SK-N-SH treated with all-trans-retinoic acid at 6 μM for 48 hours (cell line): Measurements from ENCODE around the gene STAB2.

ENCODE experiments used
- ATAC-seq: fragments of 200-7000 bp; cut with Tn5 transposase; 3 replicates; pipeline ENCODE4 v1.9.1; 2020; ENCODE audit warnings: mild to moderate bottlenecking, moderate library complexity
- ARNTL ChIP-seq: fragments of 450-650 bp; formaldehyde crosslinking; IDR thresholded peaks from 2 replicates; pipeline ENCODE4 v1.5.0; 2020; ENCODE audit warnings: low read depth, mild to moderate bottlenecking, moderate library complexity, borderline replicate concordance
- BACH2 ChIP-seq: fragments of 250-450 bp; sonication (Bioruptor Pico); IDR thresholded peaks from 2 replicates; pipeline ENCODE4 v1.9.0; 2021; ENCODE audit warnings: mild to moderate bottlenecking, borderline replicate concordance
- CSDC2 ChIP-seq: fragments of 250-450 bp; sonication (Bioruptor Pico); IDR thresholded peaks from 2 replicates; pipeline ENCODE4 v1.5.0; 2020; ENCODE audit warnings: mild to moderate bottlenecking, moderate library complexity
- ESRRG ChIP-seq: fragments of 250-450 bp; sonication (Bioruptor Pico); IDR thresholded peaks from 2 replicates; pipeline ENCODE4 v1.6.1; 2021; ENCODE audit warnings: mild to moderate bottlenecking
- GLIS3 ChIP-seq: fragments of 250-450 bp; sonication (Bioruptor Pico); IDR thresholded peaks from 2 replicates; pipeline ENCODE4 v1.5.0; 2020; ENCODE audit warnings: mild to moderate bottlenecking, moderate library complexity
- ISL1 ChIP-seq: fragments of 250-450 bp; sonication (Bioruptor Pico); IDR thresholded peaks from 2 replicates; pipeline ENCODE4 v2.1.2; 2022; ENCODE audit warnings: mild to moderate bottlenecking, moderate library complexity
- OSR1 ChIP-seq: fragments of 250-450 bp; sonication (Bioruptor Pico); IDR thresholded peaks from 2 replicates; pipeline ENCODE4 v1.8.0; 2022; ENCODE audit warnings: moderate library complexity, mild to moderate bottlenecking, inconsistent platforms
- PPARA ChIP-seq: fragments of 250-450 bp; sonication (Bioruptor Pico); IDR thresholded peaks from 2 replicates; pipeline ENCODE4 v1.5.0; 2020; ENCODE audit warnings: mild to moderate bottlenecking, borderline replicate concordance
- RARB ChIP-seq: fragments of 250-450 bp; sonication (Bioruptor Pico); IDR thresholded peaks from 2 replicates; pipeline ENCODE4 v1.8.0; 2021; ENCODE audit warnings: mild to moderate bottlenecking, moderate library complexity
- SNAI2 ChIP-seq: fragments of 250-450 bp; sonication (Bioruptor Pico); IDR thresholded peaks from 2 replicates; pipeline ENCODE4 v1.5.0; 2020; ENCODE audit warnings: mild to moderate bottlenecking, moderate library complexity
- TOX ChIP-seq: fragments of 250-450 bp; sonication (Bioruptor Pico); IDR thresholded peaks from 2 replicates; pipeline ENCODE4 v1.8.0; 2021; ENCODE audit warnings: mild to moderate bottlenecking, moderate library complexity, borderline replicate concordance
- ZC3H10 ChIP-seq: fragments of 250-450 bp; sonication (Bioruptor Pico); IDR thresholded peaks from 2 replicates; pipeline ENCODE4 v1.5.1; 2021; ENCODE audit warnings: mild to moderate bottlenecking, moderate library complexity
- ZFP3 ChIP-seq: fragments of 250-450 bp; sonication (Bioruptor Pico); IDR thresholded peaks from 2 replicates; pipeline ENCODE4 v1.5.0; 2020; ENCODE audit warnings: mild to moderate bottlenecking, moderate library complexity
- ZFP30 ChIP-seq: fragments of 450-650 bp; formaldehyde crosslinking; IDR thresholded peaks from 2 replicates; pipeline ENCODE4 v1.5.0; 2022; ENCODE audit warnings: mild to moderate bottlenecking, moderate library complexity
- ZNF565 ChIP-seq: fragments of 450-650 bp; formaldehyde crosslinking; conservative IDR thresholded peaks from 2 replicates; pipeline ENCODE4 v1.5.0; 2020; ENCODE audit warnings: low read depth, mild to moderate bottlenecking, moderate library complexity
- ZNF70 ChIP-seq: fragments of 450-650 bp; formaldehyde crosslinking; IDR thresholded peaks from 2 replicates; pipeline ENCODE4 v1.5.0; 2020; ENCODE audit warnings: mild to moderate bottlenecking, moderate library complexity
- ZNF8 ChIP-seq: fragments of 450-650 bp; formaldehyde crosslinking; IDR thresholded peaks from 2 replicates; pipeline ENCODE4 v1.5.0; 2020; ENCODE audit warnings: mild to moderate bottlenecking, moderate library complexity
- TF ChIP-seq, protein P1 (sequence below): fragments of 250-450 bp; sonication (Bioruptor Pico); IDR thresholded peaks from 2 replicates; pipeline ENCODE4 v1.5.0; 2020; ENCODE audit warnings: mild to moderate bottlenecking, moderate library complexity
- TF ChIP-seq, protein P2 (sequence below): fragments of 250-450 bp; sonication (Bioruptor Pico); IDR thresholded peaks from 2 replicates; pipeline ENCODE4 v1.8.0; 2020; ENCODE audit warnings: mild to moderate bottlenecking, moderate library complexity, borderline replicate concordance
- TF ChIP-seq, protein P3 (sequence below): fragments of 250-450 bp; sonication (Bioruptor Pico); IDR thresholded peaks from 2 replicates; pipeline ENCODE4 v1.5.1; 2021; ENCODE audit warnings: mild to moderate bottlenecking, moderate library complexity

STAB2 gene

GRCh38 chr12:103600967-103601728 lies 14.1 kb downstream of the STAB2 start:
- no peak for ATAC-seq
- TF ChIP-seq ZFP30 (CRISPR knock-in tag) (no peak), TOX (CRISPR knock-in tag) (no peak), BACH2 (CRISPR knock-in tag) (no peak), RARB (no peak), ISL1 (CRISPR knock-in tag) (no peak), ZNF565 (CRISPR knock-in tag) (no peak), PPARA (no peak), SNAI2 (CRISPR knock-in tag) (no peak), ESRRG (no peak), ARNTL (CRISPR knock-in tag) (no peak)
- TF ChIP-seq, protein P1, sequence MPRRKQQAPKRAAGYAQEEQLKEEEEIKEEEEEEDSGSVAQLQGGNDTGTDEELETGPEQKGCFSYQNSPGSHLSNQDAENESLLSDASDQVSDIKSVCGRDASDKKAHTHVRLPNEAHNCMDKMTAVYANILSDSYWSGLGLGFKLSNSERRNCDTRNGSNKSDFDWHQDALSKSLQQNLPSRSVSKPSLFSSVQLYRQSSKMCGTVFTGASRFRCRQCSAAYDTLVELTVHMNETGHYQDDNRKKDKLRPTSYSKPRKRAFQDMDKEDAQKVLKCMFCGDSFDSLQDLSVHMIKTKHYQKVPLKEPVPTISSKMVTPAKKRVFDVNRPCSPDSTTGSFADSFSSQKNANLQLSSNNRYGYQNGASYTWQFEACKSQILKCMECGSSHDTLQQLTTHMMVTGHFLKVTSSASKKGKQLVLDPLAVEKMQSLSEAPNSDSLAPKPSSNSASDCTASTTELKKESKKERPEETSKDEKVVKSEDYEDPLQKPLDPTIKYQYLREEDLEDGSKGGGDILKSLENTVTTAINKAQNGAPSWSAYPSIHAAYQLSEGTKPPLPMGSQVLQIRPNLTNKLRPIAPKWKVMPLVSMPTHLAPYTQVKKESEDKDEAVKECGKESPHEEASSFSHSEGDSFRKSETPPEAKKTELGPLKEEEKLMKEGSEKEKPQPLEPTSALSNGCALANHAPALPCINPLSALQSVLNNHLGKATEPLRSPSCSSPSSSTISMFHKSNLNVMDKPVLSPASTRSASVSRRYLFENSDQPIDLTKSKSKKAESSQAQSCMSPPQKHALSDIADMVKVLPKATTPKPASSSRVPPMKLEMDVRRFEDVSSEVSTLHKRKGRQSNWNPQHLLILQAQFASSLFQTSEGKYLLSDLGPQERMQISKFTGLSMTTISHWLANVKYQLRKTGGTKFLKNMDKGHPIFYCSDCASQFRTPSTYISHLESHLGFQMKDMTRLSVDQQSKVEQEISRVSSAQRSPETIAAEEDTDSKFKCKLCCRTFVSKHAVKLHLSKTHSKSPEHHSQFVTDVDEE (CRISPR knock-in tag), result no peak
- TF ChIP-seq, all 23 proteins: peak for 0

- TF ChIP-seq, protein P1 (CRISPR knock-in tag), result no peak
- TF ChIP-seq TOX (CRISPR knock-in tag) (no peak), CSDC2 (no peak), ZNF70 (CRISPR knock-in tag) (no peak), PPARA (no peak), ZFP30 (CRISPR knock-in tag) (no peak), ARNTL (CRISPR knock-in tag) (no peak), OSR1 (no peak), ISL1 (CRISPR knock-in tag) (no peak)
- TF ChIP-seq, protein P2, sequence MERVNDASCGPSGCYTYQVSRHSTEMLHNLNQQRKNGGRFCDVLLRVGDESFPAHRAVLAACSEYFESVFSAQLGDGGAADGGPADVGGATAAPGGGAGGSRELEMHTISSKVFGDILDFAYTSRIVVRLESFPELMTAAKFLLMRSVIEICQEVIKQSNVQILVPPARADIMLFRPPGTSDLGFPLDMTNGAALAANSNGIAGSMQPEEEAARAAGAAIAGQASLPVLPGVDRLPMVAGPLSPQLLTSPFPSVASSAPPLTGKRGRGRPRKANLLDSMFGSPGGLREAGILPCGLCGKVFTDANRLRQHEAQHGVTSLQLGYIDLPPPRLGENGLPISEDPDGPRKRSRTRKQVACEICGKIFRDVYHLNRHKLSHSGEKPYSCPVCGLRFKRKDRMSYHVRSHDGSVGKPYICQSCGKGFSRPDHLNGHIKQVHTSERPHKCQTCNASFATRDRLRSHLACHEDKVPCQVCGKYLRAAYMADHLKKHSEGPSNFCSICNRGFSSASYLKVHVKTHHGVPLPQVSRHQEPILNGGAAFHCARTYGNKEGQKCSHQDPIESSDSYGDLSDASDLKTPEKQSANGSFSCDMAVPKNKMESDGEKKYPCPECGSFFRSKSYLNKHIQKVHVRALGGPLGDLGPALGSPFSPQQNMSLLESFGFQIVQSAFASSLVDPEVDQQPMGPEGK, result no peak
- no peak for ATAC-seq
These were observed 33.3 kb downstream of the STAB2 start for GRCh38 chr12:103620395-103620794.

DNA sequence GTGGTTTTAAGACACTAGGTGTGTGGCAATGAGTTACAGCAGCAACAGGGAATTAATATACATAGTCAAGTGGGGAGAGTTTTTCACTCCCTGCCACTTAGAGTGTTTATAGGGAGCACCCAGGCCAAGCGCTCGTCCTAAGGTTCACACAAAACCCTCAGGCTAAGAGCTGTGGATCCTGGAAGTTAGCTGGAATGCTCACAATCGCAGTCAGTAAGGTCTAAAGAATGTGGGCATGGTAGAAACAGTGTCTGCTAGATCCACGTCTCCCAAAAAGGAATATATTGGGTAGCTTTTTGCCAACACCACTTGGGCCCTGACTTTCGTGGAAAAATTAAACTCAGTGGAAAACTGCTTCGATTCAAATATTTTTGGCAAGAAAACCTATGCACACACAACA lies 36.6 kb downstream of the STAB2 start:
- no peak for ATAC-seq
- TF ChIP-seq ZNF565 (CRISPR knock-in tag) (no peak), BACH2 (CRISPR knock-in tag) (no peak), TOX (CRISPR knock-in tag) (no peak), ZNF8 (CRISPR knock-in tag) (no peak), GLIS3 (CRISPR knock-in tag) (no peak), ZNF70 (CRISPR knock-in tag) (no peak), ZFP3 (CRISPR knock-in tag) (no peak), ZC3H10 (no peak), OSR1 (no peak), ESRRG (no peak), ISL1 (CRISPR knock-in tag) (no peak), PPARA (no peak), ZFP30 (CRISPR knock-in tag) (no peak), ARNTL (CRISPR knock-in tag) (no peak)
- TF ChIP-seq, protein P3, sequence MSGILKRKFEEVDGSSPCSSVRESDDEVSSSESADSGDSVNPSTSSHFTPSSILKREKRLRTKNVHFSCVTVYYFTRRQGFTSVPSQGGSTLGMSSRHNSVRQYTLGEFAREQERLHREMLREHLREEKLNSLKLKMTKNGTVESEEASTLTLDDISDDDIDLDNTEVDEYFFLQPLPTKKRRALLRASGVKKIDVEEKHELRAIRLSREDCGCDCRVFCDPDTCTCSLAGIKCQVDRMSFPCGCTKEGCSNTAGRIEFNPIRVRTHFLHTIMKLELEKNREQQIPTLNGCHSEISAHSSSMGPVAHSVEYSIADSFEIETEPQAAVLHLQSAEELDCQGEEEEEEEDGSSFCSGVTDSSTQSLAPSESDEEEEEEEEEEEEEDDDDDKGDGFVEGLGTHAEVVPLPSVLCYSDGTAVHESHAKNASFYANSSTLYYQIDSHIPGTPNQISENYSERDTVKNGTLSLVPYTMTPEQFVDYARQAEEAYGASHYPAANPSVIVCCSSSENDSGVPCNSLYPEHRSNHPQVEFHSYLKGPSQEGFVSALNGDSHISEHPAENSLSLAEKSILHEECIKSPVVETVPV, result no peak
- TF ChIP-seq, protein P2, result no peak
- TF ChIP-seq, protein P1 (CRISPR knock-in tag), result no peak
